C4-2B (cell line): ENCODE results near the gene FOXN3.

Experiments used
- ZFX ChIP-seq: fragments of 450-650 bp; IDR thresholded peaks from 2 replicates; pipeline ENCODE4 v1.6.1; 2017
- TF ChIP-seq, protein P1 (sequence below): fragments of 450-650 bp; conservative IDR thresholded peaks from 2 replicates; pipeline ENCODE4 v1.5.1; 2017; ENCODE audit warnings: mild to moderate bottlenecking

DNA sequence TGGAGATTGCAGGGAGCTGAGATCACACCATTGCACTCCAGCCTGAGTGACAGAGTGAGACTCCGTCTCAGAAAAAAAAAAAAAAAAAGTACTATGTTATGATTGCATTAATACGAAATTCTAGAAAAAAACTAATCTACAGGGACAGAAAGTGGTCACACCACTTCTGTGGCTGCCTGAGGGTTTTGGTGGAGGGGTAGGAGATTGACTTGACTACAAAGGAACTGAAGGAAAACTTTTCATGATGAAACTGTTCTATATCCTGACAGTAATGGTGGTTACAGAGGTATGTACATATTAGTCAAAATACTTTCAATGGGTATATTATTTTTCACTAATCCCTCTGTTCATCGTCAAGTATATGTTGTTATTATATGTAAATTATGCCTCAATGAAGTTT lies 42.1 kb downstream of the FOXN3 start:
- TF ChIP-seq, protein P1, sequence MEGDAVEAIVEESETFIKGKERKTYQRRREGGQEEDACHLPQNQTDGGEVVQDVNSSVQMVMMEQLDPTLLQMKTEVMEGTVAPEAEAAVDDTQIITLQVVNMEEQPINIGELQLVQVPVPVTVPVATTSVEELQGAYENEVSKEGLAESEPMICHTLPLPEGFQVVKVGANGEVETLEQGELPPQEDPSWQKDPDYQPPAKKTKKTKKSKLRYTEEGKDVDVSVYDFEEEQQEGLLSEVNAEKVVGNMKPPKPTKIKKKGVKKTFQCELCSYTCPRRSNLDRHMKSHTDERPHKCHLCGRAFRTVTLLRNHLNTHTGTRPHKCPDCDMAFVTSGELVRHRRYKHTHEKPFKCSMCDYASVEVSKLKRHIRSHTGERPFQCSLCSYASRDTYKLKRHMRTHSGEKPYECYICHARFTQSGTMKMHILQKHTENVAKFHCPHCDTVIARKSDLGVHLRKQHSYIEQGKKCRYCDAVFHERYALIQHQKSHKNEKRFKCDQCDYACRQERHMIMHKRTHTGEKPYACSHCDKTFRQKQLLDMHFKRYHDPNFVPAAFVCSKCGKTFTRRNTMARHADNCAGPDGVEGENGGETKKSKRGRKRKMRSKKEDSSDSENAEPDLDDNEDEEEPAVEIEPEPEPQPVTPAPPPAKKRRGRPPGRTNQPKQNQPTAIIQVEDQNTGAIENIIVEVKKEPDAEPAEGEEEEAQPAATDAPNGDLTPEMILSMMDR, result no peak
- TF ChIP-seq ZFX, result no peak
